ENCODE measurements around the gene B3GALT6.

B3GALT6 gene

DNA sequence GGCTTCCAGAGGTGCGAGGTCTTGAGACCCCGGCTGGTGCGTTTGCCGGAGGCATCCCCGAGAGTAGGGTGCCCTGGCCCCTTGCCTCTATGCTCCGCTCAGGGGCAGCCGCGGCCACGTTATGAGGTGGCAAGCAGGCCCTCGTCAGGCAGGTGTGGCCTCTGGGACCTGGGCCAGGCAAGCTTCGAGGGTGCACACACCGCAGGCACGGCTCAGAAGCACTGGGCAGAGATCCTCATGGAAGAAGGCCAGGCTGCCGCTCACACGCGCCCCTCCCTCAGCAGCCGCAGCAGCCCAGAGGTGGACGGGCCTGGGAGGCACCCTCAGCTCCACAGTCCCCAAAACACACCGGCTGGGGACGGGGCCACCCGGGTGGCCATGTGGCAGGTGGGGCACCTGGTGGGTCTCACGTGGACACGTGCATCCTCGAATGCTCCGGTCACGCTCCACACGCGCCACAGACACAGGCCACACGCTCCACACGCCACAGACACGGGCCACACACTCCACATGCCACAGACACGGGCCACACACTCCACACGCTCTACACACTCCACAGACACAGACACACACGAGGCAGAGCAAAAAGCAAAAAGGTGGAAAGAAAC lies 6.7 kb upstream of the B3GALT6 start:
- Histone ChIP-seq H3K27ac (ENCODE audit: insufficient read depth, low read length, poor library complexity, severe bottlenecking) (no peak overlapping the region), H3K27me3 (replicated peaks; ENCODE audit: control insufficient read depth, insufficient read depth, low read length, poor library complexity, severe bottlenecking) (no peaks in the 10 kb centered on the region), H3K9me3 (ENCODE audit: control insufficient read depth, low read length) (no peaks in the 10 kb centered on the region), H3K4me3 (ENCODE audit: insufficient read depth, low read depth, low read length, poor library complexity, severe bottlenecking) (no peak overlapping the region), H3K4me1 (ENCODE audit: control insufficient read depth, insufficient read depth, low read length, poor library complexity, severe bottlenecking) (peaks cover 12% of the 10 kb centered on the region), H3K36me3 (ENCODE audit: control insufficient read depth, insufficient read depth, low read length) (peaks cover 75% of the 10 kb centered on the region)
- no peak for DNase-seq

DNA sequence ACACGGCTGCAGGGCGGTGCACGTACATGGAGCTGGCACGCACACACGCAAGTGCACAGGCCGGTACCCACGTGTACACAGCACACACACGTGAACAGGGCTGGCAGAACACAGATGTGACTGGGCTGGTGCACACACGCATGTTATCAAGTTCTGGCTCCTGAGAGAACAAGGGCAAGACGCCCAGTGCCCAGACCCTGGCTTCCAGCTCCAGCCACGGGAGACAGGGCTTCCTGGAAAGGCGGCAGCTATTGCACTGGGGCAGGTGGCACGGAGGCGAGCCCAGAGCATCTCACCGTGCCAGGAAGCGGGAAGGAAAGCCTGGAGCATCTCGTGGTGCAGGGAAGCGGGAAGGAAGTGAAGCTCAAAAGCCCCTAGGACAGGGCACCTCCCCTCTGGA lies 6.1 kb upstream of the B3GALT6 start:
- Histone ChIP-seq H3K27me3 (replicated peaks; ENCODE audit: control insufficient read depth, insufficient read depth, low read length, poor library complexity, severe bottlenecking) (no peaks in the 10 kb centered on the region), H3K36me3 (ENCODE audit: control insufficient read depth, insufficient read depth, low read length) (peaks cover 72% of the 10 kb centered on the region), H3K4me1 (ENCODE audit: control insufficient read depth, insufficient read depth, low read length, poor library complexity, severe bottlenecking) (peaks cover 17% of the 10 kb centered on the region), H3K4me3 (ENCODE audit: insufficient read depth, low read depth, low read length, poor library complexity, severe bottlenecking) (no peak overlapping the region), H3K27ac (ENCODE audit: insufficient read depth, low read length, poor library complexity, severe bottlenecking) (no peak overlapping the region), H3K9me3 (ENCODE audit: control insufficient read depth, low read length) (no peaks in the 10 kb centered on the region)
- no peak for DNase-seq

DNA sequence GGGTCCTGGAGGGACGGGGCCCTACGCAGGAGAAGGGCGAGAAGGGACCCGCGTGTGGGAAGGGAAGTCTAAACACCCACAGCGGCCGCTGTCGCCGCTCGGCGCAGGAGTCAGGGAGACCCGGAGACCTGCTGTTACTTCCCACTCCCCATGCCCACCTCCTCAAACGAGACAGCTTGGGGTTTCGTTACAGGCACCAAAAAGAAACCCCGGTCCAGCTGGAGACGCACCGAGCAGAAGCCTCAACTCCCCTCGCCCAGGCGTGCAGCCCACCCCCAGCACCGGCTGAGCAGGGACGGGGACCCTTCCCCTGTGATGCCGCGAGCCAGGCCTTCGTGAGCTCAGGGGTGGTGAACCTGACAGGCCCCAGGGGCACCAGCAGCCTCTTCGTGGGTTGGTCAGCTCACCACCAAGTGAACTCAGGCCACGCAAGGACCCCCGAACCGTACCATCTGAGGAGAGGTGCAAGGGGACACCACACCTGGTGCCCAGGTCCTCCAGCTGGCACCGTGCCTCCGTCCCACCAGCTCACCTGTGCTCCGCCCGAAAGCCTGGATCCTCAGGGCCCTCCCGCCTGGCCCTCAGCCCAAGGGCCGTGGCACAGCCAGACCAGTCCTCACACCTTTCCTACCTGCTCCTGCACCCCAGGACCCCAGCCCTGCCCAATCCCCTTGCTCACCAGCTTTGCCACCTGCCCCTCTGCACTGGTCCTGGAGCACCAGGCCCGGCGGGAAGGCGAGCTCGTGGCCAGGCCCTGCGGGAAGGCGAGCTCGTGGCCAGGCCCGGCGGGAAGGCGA lies 5.3 kb upstream of the B3GALT6 start:
- no peak for DNase-seq
- Histone ChIP-seq H3K4me3 (ENCODE audit: insufficient read depth, low read depth, low read length, poor library complexity, severe bottlenecking) (no peak overlapping the region), H3K4me1 (ENCODE audit: control insufficient read depth, insufficient read depth, low read length, poor library complexity, severe bottlenecking) (peaks cover 17% of the 10 kb centered on the region), H3K27ac (ENCODE audit: insufficient read depth, low read length, poor library complexity, severe bottlenecking) (no peak overlapping the region), H3K9me3 (ENCODE audit: control insufficient read depth, low read length) (no peaks in the 10 kb centered on the region), H3K36me3 (ENCODE audit: control insufficient read depth, insufficient read depth, low read length) (peaks cover 64% of the 10 kb centered on the region), H3K27me3 (replicated peaks; ENCODE audit: control insufficient read depth, insufficient read depth, low read length, poor library complexity, severe bottlenecking) (no peaks in the 10 kb centered on the region)

DNA sequence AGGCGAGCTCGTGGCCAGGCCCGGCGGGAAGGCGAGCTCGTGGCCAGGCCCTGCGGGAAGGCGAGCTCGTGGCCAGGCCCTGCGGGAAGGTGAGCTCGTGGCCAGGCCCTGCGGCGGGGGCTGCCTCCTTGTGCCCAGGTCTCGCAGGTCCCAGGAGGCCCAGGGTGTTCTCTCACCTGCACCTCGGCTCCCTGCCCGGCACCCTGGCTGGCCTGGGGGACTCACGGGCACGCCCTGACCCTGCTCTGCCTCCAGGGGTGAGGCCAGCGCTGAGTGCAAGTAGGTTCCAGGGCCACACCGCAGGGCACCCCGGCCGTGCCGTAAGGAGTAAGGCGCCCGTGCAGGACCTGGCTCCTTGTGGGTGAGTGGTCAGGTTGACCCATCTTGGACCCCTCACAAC lies 4.7 kb upstream of the B3GALT6 start:
- Histone ChIP-seq H3K4me3 (ENCODE audit: insufficient read depth, low read depth, low read length, poor library complexity, severe bottlenecking) (no peak overlapping the region), H3K9me3 (ENCODE audit: control insufficient read depth, low read length) (no peaks in the 10 kb centered on the region), H3K4me1 (ENCODE audit: control insufficient read depth, insufficient read depth, low read length, poor library complexity, severe bottlenecking) (peaks cover 17% of the 10 kb centered on the region), H3K36me3 (ENCODE audit: control insufficient read depth, insufficient read depth, low read length) (peaks cover 58% of the 10 kb centered on the region), H3K27me3 (replicated peaks; ENCODE audit: control insufficient read depth, insufficient read depth, low read length, poor library complexity, severe bottlenecking) (no peaks in the 10 kb centered on the region), H3K27ac (ENCODE audit: insufficient read depth, low read length, poor library complexity, severe bottlenecking) (no peak overlapping the region)
- no peak for DNase-seq

DNA sequence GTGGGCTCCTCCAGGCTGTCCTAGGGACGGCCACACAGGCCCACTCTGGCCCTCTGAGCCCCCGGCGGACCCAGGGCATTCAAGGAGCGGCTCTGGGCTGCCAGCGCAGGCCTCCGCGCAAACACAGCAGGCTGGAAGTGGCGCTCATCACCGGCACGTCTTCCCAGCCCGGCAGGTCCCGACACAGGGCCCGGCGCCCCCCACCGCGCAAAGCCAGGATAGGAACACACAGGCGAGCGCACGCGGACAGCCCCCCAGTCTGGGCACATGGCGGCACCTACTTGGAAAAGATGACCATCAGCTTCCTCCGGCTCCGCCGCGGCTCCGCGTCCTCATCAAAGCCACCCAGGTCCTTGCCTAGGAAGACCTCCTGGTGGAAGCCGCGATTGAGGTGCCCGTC lies 3.9 kb upstream of the B3GALT6 start:
- no peak overlapping the region for H3K27ac ChIP-seq (ENCODE audit: insufficient read depth, low read length, poor library complexity, severe bottlenecking)
- peaks cover 22% of the 10 kb centered on the region for H3K4me1 ChIP-seq (ENCODE audit: control insufficient read depth, insufficient read depth, low read length, poor library complexity, severe bottlenecking)
- peaks cover 50% of the 10 kb centered on the region for H3K36me3 ChIP-seq (ENCODE audit: control insufficient read depth, insufficient read depth, low read length)
- DNase-seq: no peak
- no peak overlapping the region for H3K4me3 ChIP-seq (ENCODE audit: insufficient read depth, low read depth, low read length, poor library complexity, severe bottlenecking)
- H3K27me3 ChIP-seq (replicated peaks; ENCODE audit: control insufficient read depth, insufficient read depth, low read length, poor library complexity, severe bottlenecking): no peaks in the 10 kb centered on the region
- no peaks in the 10 kb centered on the region for H3K9me3 ChIP-seq (ENCODE audit: control insufficient read depth, low read length)

DNA sequence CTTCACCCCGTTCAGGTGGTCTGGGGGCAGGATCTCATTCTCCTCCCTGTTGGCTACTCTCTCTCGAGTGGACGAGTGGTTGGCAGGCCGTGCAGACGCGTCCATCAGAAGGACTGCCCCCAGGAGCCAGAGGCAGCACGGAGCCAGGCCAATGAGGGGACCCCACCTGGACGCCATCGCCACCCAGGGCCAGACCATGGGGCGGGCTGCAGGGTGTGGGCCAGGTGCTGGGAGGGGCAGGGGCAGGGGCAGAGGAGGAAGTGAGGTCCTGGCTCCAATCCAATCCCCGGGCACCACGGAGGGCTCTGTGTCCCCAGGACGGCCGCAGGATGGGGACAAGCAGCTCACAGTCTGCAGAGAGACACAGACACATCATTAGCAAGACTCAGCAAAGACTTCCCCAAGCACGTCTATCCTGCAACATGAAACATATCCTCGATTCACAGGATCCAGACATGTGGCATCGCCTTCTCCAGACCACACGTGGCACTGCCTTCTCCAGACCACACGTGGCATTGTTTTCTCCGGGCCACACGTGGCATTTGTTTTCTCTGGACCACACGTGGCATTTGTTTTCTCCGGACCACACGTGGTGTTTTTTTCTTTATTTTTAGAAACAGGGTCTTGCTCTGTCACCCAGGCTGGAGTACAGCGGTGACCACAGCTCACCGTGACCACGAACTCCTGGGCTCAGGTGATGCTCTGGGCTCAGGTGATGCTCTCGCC lies 3.3 kb upstream of the B3GALT6 start:
- Histone ChIP-seq H3K9me3 (ENCODE audit: control insufficient read depth, low read length) (no peaks in the 10 kb centered on the region), H3K27ac (ENCODE audit: insufficient read depth, low read length, poor library complexity, severe bottlenecking) (no peak overlapping the region), H3K36me3 (ENCODE audit: control insufficient read depth, insufficient read depth, low read length) (peaks cover 48% of the 10 kb centered on the region), H3K27me3 (replicated peaks; ENCODE audit: control insufficient read depth, insufficient read depth, low read length, poor library complexity, severe bottlenecking) (no peaks in the 10 kb centered on the region), H3K4me1 (ENCODE audit: control insufficient read depth, insufficient read depth, low read length, poor library complexity, severe bottlenecking) (peaks cover 26% of the 10 kb centered on the region), H3K4me3 (ENCODE audit: insufficient read depth, low read depth, low read length, poor library complexity, severe bottlenecking) (no peak overlapping the region)
- DNase-seq: no peak

DNA sequence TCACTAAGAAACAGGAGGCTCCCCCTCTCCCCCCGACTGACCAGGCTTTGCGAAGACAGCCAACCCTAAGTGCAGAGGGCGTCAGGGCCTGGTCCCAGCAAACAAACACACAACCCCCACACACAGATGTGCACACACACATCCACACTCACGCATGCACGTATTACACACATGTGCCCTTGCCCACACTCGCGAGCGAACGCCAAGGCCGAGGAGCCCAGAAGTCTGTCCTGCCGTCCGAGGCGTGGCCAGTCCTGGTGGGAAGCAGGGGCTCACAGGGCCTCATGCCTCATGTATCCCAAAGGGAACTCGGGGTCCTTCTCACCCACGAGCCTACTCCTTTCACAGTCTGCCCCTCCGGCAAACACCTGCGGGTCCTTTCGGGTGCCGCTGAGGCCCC lies 2.3 kb upstream of the B3GALT6 start:
- Histone ChIP-seq H3K27ac (ENCODE audit: insufficient read depth, low read length, poor library complexity, severe bottlenecking) (no peak overlapping the region), H3K4me1 (ENCODE audit: control insufficient read depth, insufficient read depth, low read length, poor library complexity, severe bottlenecking) (peaks cover 30% of the 10 kb centered on the region), H3K27me3 (replicated peaks; ENCODE audit: control insufficient read depth, insufficient read depth, low read length, poor library complexity, severe bottlenecking) (no peaks in the 10 kb centered on the region), H3K4me3 (ENCODE audit: insufficient read depth, low read depth, low read length, poor library complexity, severe bottlenecking) (no peak overlapping the region), H3K36me3 (ENCODE audit: control insufficient read depth, insufficient read depth, low read length) (peaks cover 45% of the 10 kb centered on the region), H3K9me3 (ENCODE audit: control insufficient read depth, low read length) (no peaks in the 10 kb centered on the region)
- no peak for DNase-seq

DNA sequence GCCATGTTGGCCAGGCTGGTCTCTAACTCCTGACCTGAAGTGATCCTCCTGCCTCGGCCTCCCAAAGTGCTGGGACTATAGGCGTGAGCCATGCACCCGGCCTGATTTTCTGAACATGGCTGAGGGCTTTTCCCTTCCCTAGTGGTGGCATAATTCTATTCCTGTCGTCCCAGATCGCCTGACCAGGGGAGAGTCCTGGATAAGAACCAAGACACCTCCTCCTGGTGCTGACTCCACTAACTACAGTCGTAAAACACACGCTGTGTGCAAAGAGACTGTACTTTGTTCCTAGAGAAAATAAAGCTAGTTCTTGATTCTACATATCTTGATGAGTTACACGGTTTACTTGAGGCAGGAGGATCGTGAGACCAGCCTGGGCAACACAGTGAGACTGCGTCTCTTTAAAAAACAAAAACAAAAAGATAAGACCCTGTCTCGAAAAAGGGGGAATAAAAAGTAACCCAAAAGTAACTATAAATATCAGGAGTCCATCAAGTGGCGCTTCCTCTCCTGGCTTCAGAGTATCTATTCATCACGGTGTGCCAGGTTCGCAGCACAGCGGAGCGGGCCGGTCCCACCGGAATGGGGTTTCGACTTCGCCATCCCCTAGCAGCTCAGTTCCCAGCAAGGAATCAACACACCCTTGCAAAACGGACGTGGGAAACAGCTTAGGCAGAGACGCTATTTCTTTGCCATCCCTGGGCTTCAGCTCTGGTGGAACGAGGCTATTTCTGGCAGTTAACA lies 1.2 kb upstream of the B3GALT6 start:
- peak overlapping the region; percentile 94 for H3K27ac ChIP-seq (ENCODE audit: insufficient read depth, low read length, poor library complexity, severe bottlenecking)
- no peak for DNase-seq
- peaks cover 30% of the 10 kb centered on the region for H3K4me1 ChIP-seq (ENCODE audit: control insufficient read depth, insufficient read depth, low read length, poor library complexity, severe bottlenecking)
- H3K27me3 ChIP-seq (replicated peaks; ENCODE audit: control insufficient read depth, insufficient read depth, low read length, poor library complexity, severe bottlenecking): no peaks in the 10 kb centered on the region
- peak overlapping the region; percentile 95 for H3K4me3 ChIP-seq (ENCODE audit: insufficient read depth, low read depth, low read length, poor library complexity, severe bottlenecking)
- peaks cover 41% of the 10 kb centered on the region for H3K36me3 ChIP-seq (ENCODE audit: control insufficient read depth, insufficient read depth, low read length)
- no peaks in the 10 kb centered on the region for H3K9me3 ChIP-seq (ENCODE audit: control insufficient read depth, low read length)

DNA sequence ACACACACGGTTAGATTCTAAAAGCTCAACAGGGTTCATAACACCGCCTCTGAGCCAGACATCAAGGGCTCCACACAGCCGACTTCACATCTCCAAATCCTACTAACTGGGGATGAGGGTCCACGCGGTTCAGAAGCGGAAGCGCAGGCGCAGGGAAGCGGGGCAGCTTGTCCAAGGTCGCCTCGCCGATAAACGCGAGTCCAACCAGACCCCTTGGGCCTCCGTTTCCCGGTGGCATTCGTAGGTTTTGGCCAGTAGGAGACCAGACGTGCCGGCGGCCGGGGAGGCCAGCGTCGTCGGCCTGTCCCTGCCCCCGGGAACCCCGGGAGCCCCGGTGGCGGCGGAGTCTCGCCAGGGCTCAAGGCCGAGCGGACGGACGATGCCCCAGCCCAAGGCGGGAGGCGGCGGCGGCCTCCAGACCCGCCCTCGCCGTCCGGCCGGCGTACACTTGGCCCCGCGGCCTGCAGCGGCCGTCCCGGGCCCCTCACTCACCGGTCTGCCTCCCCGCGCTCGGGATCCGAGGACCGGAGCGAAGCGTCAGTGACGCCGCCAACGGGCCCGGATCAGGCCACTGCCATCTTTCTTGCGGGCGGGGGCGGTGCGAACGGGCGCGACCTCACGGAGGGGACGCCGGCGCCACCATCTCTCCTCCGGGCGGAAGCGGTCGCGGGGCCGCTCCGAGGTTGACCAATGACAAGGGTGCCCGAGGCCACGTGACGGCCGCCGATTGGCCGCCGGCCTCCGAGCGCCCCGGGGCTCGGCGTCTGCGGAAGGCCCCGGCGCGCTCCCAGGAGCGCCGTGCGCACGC lies 433 bp upstream of the B3GALT6 start, which contains the start of gene SDF4:
Gene SDF4 (minus strand): TSS at position 602 of the 808 bp plus-strand sequence. CDS start 3,229 bp downstream, outside the sequence.
- peaks cover 34% of the 10 kb centered on the region for H3K36me3 ChIP-seq (ENCODE audit: control insufficient read depth, insufficient read depth, low read length)
- peak; percentile 94 to 95 (median 95) for DNase-seq
- H3K4me3 ChIP-seq (ENCODE audit: insufficient read depth, low read depth, low read length, poor library complexity, severe bottlenecking): peak within 1 kb of the TSS; percentile 95
- no peaks in the 10 kb centered on the region for H3K27me3 ChIP-seq (replicated peaks; ENCODE audit: control insufficient read depth, insufficient read depth, low read length, poor library complexity, severe bottlenecking)
- H3K9me3 ChIP-seq (ENCODE audit: control insufficient read depth, low read length): no peaks in the 10 kb centered on the region
- peaks cover 30% of the 10 kb centered on the region for H3K4me1 ChIP-seq (ENCODE audit: control insufficient read depth, insufficient read depth, low read length, poor library complexity, severe bottlenecking)
- H3K27ac ChIP-seq (ENCODE audit: insufficient read depth, low read length, poor library complexity, severe bottlenecking): peak within 1 kb of the TSS; percentile 94
